ENCODE results near the gene NDUFAF2.

- TF ChIP-seq POLR2AphosphoS5 (IDR thresholded peaks at IDR 0.05) (no peak), CTCF (IDR thresholded peaks at IDR 0.05) (no peak)
These were observed 232.1 kb downstream of the NDUFAF2 start for GRCh38 chr5:61177070-61177469.

Data from gastroesophageal sphincter (tissue), 3 donors.